HG02798 (cell line): ENCODE results near the gene LRP1B.
A peak's percentile ranks its signal among the peaks of the same experiment; 100 is the strongest.

Experiments used
- ATAC-seq: cut with Tn5 transposase; IDR thresholded peaks from one replicate; pipeline ENCODE4 v1.9.1; 2021; ENCODE audit warnings: mild to moderate bottlenecking; ENCODE audit not compliant: unreplicated experiment, poor library complexity

Gene LRP1B

DNA sequence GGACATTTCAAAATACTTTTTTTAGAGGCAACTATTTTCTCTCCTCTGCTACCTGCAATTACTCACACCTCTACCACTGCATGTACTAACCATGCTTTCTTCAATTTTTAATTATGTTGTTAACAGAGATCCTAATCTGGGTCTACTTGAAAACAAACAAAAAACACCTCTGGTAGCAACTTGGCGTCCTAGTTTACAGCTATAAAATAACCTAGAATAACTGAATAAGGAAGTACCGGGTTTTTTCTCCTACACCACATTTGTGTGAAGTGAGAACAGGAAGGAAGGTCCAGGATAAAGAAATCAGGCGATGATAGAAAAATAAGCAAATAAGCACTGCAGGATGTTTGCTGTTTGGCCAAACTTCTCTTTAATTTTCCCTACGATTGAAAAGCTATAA lies 633.5 kb downstream of the LRP1B start:
- ATAC-seq: no peak

DNA sequence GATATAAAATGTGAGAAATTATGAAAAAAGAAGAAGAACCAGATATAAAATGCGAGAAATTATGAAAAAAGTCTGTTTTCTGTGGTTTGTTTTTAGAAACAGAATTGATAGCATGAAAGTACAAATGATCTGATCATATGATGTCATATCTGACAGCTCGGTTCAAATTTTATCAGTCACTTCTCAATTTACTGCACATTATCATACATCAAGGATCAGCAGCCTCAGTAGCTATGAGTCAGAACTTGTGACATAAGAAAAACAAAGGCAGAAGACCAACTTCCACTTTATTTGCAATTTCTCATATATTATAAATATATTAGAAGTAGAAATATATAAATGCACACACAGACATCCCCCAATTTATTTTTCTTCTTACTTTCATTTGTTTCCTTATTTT lies 634.0 kb downstream of the LRP1B start:
- ATAC-seq: no peak

DNA sequence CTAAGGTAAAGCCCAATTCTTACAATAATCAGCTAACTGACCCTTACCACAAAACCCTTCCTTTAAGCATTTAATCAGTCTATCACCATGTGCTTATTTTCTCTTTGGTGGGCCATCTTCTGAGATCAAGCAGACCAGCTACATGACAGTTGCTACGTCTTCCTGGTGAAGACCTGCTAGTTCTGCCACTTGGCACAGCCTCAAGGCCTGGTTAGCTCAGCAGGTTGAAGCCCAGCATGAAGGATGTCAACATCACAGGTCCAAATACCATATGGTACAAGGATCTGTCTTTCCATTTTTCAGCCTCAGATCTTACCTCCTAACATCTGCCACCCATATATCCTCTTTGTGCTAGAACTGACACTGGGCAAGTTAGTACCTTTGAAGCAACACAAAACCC lies 636.9 kb downstream of the LRP1B start:
- no peak for ATAC-seq

DNA sequence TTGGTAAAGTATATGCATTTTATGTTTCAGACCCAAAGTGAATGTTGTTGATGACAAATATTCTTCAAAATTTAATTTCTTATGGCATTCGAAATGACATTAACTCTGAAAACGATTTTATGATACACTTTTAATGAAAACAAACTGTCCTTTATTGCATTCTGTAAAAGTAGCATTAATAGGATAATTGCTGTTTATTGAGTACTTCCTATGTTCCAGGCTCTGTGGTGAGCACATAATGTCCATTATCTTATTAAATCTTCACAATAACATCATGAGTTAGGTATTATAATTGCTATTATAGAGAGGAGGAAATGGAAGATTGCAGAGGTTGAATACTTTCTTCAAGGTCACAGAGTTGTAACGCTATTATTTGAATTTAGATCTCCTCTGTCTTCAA lies 638.0 kb downstream of the LRP1B start:
- no peak for ATAC-seq

DNA sequence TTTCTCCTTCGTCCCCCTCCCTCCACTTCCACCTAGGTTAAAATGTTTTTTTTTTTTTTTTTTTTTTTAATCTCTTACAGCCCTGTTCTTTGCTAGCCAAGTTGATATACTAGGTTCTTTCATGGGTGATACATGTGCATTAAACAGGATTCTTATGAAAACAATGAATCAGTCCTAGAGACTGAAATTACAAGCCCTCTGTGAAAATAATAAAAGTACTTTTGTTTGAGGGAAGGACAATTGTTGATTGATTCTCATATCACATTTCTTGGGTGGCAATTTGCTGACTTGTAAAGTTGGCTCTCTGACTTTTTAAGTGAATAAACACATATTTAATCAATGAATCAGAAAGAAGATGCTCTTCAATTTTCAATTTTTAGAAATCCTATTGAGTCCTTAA lies 639.9 kb downstream of the LRP1B start:
- ATAC-seq: no peak

DNA sequence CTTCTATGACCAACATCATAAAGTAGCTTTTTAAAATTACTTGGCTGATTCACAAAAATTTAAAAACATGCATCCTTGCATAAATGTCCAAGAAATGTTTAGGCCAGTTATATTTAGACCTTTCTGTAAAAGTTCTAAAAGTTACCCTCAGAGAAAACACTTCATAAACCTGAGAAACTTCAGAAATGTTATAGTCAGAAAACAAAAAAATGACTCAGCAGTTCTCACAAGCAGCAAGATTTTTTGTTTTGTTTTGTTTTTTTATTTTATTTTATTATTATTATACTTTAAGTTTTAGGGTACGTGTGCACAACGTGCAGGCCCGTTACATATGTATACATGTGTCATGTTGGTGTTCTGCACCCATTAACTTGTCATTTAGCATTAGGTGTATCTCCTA lies 648.1 kb downstream of the LRP1B start:
- ATAC-seq: no peak

DNA sequence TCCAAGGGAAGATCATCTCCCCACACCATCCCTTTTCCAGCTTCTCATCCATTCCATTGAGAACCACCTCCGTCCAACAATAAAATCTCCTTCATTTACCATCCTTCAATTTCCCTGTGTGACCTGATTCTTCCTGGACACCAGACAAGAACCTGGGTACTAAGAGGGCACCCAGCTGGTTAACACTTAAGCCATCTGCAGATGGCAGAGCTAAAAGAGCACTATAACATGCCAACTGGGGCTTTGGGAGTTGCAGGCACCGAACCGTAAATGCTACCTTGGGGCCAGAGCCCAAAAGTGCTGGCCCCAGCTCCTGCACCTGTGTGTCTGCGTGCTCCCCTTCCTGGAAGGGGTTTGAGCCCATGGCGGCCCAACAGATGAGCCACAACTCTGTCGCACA lies 655.0 kb downstream of the LRP1B start:
- no peak for ATAC-seq

DNA sequence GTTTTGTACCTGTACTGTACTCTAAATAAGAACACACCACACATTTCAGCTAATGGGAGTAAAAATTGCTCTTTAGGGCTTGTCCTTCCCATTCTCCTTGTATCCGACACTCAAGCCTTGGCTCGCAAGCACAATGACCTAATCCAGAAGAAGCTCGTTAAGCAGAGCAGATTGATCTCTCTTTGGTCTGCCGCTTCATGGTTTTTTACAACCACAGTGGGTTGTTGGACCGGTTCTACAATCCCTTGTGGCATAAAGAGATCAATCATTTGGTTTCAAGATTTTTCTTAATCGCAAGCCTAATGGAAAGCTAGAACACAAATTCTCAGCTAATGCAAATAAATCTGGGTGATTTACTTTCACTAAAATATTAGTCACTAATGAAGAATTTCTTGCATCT lies 662.1 kb downstream of the LRP1B start:
- no peak for ATAC-seq

DNA sequence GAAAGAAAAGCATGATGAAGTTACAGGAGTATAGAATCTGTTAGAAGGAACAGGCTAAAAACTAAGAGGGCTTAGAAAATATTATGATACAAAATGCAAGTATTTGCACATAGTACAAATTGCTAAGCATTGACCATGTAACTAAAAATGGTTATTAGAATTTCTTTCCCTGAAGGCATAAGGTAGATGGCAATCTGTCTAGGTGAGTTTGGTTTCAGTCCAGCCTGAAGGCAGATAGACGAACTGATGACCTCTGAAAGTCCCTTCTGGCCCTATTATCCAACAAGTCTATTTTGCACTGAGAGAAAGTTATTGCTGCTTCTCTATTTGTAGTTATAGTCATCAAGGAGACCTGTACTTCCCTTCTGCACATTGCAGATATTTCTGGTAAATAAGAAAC lies 663.5 kb downstream of the LRP1B start:
- no peak for ATAC-seq

DNA sequence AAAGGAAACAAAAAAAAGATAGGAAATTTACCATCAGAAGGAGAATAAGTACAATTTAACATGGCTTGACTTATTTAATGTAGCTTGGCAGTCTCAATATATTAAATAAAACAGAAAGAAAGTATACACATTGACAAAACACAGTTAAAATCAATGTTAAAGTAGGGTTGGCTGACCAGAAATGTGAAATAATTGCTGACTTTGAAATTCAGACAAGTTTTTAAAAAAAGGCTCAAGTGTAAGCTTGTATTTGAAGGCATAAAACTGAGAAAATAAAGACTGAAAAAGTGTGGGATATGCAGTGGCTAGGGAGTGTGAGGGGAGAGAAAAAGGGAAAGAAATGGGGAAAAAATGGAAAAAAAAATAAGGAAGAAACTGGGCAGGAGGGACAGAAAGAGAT lies 665.8 kb downstream of the LRP1B start:
- no peak for ATAC-seq

DNA sequence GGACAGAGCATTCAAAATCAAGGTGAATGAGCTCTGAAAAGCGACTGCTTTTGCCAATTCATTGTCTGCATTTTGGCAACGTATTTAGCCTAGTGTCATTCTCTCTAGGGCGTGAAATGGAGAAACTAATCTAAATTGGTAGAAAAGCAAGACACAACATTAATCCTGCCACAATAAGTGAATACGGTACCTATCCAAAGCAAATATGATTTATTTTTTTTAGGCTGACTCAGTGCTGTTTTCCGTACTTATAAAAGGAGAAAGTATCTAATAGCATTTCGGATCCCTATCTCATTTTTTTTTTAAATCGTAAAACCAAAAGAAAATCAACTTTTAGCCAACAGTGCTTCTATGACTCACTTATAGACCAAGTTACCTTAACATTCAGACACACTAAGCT lies 672.5 kb downstream of the LRP1B start:
- ATAC-seq: no peak

DNA sequence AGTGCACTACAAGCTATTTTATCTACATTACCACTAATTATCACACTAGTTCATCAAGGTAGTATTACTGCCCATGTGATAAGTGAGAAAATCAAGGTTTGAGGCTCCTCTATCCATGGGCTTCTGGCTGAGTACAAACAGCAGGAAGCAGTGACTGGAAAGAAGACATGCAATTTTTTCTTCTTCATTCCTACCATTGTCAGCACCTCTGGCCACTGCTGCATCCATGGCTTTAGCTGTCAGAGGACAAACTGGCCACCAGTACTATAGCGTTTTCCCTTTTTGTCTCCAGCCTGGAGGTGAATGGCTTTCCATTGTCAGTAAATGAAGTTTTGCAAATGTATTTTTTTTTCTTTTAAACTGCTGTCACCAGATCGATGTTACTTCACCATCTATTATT lies 674.9 kb downstream of the LRP1B start:
- no peak for ATAC-seq

DNA sequence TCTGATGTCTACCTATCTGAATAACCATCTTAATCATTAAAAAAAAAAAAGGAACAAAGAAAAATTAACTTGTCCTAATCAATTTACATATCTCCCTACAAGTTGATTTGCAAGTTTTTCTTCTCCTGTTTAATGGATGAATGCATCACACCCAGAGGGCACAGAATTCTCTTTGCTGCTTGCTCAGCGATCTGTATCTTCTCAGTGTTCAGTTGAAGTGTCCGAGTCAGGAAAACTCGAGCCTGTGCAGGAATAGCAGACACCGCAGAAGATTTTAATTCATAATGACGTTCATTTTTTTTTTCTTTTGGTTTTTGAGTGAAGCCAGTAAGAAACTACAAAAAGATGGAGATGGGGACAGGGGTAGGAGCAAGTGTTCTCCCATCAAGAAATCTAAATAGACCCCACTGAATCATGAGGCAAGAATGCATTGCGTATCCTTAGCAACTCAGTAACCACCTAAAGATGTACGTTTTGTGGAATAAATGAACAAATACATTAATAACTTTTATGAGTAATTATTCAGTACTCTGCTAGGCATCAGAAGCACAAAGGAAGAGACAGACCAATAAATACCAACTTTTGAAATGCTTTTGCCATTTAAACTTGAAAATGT lies 675.5 kb downstream of the LRP1B start:
- no peak for ATAC-seq

DNA sequence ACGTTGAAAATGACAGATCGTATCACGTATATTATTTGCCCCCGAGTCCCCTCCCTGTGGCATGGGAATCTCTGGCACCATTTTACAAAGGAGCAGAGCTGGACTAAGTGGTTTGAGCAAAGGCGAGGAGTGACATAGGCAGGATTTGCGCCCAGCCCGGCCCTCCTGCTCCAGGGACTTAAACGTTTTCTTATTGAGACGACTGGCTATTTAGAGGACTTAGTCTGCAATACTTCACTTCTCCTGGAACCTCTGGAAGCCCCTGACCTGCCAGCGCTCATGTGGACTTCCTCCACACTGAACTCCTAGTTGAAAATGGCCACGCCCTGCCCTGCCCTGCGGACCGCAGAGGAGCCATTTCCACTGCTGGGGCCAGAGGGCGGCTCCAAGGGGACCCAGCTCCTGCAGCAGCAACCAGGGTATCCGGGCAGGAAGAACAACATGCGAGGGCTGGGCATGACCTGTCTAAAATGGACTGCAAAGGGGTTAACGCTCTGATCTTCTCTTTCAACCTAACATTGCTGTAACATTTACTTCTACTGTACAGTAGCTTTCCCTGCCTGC lies 690.7 kb downstream of the LRP1B start:
- no peak for ATAC-seq

DNA sequence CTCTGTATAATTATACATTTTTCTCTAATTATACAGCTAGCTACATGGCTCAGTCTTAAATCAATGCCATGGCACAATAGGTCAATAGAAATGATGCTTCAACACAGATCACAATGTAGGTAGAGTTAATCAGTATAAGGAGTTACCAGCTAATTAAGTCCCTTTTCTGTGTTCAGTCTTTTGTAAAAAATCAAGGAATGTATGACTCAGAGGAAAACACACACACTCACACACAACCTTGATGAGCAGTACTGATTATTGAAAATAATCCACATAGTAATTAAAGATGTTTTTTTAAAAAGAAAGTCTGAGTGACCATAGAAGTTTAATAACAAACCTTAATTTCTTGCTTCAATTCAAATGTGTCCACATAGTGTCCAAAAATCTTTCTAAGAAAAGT lies 691.3 kb downstream of the LRP1B start:
- no peak for ATAC-seq

DNA sequence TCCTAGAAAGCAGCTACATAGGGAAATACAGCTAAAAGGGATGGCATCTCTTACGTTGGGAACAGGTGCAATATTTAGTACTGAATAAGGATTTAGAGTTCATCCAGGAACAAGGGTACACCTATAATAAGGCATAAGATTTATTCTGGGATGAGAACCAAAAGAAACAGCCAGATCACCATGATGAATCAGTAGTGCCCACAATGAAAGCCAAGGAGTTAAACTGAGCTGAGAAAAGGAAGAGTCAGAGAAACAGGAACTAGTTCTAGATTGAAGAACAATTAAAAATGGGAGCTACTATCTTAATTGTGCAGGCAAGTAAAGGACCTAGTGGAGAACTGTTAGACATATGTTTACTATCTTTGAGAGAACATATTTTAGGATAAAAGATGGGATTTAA lies 692.3 kb downstream of the LRP1B start:
- ATAC-seq: no peak

DNA sequence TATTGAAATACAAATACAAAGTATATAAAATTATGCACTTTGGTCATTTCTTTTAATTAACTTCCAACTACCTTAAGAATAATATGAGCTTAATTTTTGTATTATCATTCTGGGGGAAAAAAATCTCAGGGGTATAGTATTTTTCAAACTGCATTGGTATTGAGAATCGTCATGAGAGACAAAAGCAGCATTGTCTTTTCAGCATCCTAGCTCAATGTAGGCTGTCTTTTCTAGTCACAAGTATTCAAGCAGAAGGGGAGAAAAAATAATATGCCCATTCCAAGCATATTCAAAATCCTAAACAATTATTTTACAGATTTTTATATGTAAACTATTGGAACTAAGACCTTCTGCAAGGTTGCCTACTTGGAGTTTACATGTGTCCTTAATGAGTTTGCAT lies 693.3 kb downstream of the LRP1B start:
- no peak for ATAC-seq

DNA sequence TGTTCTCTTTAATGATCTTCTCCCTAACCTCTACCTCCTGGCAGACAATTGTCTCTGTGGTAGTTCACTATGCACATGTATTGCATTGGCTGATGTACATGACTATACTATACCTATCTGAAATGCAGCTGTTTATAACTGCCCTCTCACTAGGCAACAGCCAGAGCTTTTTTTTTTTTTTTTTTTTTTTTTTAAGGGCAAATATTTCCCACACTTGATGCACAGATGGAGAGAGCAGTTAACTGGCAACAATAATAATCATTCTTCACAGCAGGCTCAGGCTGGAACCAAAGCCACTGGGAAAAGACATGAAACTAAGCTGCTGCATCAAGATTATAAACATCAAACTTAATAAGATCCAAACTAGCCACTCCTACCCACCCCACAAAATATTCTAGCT lies 707.7 kb downstream of the LRP1B start:
- no peak for ATAC-seq

DNA sequence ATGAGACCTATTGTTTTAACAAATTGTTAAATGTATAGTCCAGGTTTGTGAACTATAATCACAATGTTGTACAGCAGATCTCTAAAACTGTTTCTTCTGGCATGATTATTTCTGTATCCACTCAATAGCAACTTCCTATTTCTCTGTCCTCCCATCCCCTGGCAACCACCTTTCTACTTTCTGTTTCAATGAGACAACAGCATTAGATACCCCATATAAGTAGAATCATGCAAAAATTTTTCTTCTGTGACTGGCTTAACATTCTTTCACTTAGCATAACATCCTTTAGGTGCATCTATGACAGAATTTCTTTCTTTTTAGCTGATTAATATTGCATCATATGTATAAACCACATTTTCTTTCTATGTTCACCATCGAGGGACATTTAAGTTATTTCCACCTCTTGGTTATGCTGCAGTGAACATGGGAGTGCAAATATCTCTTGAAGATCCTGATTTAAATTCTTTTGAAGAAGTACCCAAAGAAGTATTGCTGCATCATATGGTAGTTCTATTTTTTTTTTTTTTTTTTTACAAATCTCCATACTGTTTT lies 713.5 kb downstream of the LRP1B start:
- ATAC-seq: peak; percentile 51

DNA sequence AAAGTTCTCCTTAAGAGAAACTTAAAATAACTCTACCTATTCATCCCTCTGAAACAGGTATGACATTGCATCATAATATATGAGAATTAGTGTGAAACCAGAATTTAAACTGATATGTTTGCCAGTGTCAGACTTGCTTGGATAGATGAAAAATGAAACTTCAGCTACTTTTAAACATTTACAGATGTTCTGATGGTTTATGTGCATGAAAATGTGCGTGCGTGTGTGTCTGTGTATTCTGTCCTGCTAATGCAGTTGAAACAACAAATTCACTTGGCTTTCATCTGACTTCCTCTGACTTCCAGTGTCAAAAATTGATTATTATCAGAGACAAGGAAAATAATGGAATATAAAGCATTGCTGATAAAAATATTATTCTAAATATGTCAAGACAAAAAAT lies 719.4 kb downstream of the LRP1B start:
- ATAC-seq: no peak

DNA sequence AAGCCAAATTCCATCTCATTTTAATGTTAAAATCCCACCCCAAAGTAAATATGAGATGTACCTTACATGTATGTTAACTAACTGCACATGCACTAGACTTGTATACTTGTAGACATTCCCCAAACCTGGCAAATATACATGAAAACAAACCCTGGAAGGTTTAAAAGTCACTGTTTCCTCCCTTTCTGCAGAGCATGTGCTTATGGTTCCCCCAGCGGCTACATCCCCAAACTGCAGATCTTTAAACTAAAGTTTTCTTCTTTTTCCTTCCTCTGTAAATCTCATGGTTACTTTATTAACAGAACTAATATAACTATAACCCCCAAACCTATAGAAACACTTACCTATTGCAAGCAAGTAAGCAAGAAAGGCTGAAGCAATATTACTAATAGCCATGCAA lies 731.5 kb downstream of the LRP1B start:
- ATAC-seq: peak; percentile 58

DNA sequence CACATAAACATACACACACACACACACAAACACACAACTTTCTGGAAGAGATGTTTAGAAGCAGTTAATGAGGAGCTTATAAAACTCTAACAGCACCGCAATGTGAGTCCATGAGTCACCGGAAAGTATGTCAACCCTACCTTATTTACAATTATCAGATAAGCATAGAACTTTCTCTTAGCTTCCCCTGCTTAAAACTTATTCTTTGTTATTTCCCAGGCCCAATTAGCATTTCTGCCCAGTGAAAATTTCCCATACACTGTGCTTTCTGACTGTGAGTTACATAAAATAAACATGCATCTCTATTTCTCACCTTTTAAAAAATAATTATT lies 737.6 kb downstream of the LRP1B start:
- ATAC-seq: no peak
